GM21717 (cell line): Measurements from ENCODE around the gene ADH4.
"Not testable (repeated sequence)": the region's sequence is repeated elsewhere in the genome, so short reads cannot be mapped to it uniquely, and the experiment has no call there.

Source experiments
- ATAC-seq: cut with Tn5 transposase; IDR thresholded peaks from one replicate; pipeline ENCODE4 v1.9.1; 2021; ENCODE audit warnings: mild to moderate bottlenecking, moderate library complexity; ENCODE audit not compliant: unreplicated experiment

ADH4 gene

DNA sequence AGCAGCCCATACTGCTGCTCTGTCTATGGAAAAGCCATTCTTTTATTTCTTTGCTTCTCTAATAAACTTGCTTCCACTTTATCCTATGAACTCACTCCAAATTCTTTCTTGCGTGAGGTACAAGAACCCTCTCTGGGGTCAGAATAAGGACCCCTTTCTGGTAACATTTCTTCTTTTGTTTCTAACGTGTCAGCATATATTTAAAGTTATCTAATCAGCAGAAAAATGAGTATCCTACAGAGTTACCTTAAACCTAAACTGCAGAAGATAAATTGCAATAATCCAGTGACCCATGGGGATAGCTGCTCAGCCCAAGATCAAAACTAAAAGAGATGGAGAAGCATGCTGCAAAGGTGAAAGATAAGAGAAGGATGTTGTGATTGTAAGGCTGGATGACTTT is 59.5 kb downstream of the ADH4 start:
- ATAC-seq = no peak

- no peak for ATAC-seq
Measured at GRCh38 chr4:99082192-99082591, 61.9 kb downstream of the ADH4 start.

DNA sequence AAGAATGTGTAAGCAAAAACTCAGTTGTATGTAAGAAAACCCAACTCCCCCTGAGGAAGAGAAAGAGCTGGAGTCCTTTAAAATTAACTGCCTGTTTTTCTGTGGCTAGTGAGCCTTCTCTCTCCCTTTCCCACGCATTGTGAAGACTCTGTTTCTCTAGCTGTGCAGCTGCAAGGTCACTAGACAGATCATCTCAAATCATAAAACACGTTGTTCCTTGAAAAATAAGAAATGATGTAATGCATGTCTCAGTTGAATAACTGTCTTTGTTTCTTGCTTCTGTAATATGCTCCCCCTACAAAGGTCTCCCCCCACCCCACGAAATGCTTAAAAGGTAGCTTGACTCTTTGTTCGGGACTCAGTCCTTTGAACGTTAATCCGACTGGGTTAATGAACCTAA is 63.2 kb downstream of the ADH4 start:
- ATAC-seq = not testable (repeated sequence)

GRCh38 chr4:99079625-99080295 is 64.3 kb downstream of the ADH4 start:
- ATAC-seq = no peak

DNA sequence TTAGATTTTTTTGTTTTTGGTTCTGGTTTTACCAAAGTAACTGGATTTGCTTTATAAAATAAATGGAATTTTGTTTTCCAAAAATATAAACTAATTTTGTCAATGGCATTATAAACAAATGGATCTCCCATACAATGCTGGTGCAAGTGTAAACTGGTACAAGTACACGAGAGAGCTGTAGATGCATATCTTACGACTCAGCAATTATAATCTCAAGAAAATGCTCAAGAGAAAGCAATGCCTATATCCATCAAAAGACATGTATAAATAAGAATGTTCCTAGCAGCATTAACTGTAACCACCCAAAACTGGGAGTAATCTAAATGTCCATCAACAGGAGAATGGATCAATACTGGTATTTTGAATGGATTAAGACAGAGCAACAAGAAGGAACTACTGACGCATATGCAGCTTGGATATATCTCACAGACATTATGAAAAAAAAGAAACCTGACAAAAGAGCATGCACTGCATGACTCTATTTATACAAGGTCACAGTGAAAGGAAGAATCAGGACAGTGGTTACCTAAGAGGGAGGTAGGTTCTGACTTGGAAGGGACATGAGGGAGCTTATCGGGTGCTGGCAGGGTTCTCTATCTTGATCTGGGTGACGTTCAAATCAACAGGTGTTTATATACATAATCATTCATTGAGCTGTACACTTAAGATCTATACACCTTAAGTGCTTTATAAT is 65.0 kb downstream of the ADH4 start:
- no peak for ATAC-seq

GRCh38 chr4:99078336-99078735 is 65.8 kb downstream of the ADH4 start:
- no peak for ATAC-seq

DNA sequence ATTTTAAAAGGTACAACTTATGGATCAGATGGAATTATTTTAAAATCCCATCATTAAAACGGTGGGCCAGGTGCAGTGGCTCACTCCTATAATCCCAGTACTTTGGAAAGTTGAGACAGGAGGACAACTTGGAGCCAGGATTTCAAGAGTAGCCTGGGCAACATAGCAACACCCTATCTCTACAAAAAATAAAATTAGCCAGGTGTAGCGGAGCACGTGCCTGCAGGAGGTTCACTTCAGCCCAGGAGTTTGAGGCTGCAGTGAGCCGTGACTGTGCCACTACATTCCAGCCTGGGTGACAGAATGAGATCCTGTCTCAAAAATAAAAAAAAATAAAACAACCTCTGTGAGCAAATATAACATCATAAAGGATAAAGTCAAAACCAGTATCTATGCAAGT is 66.9 kb downstream of the ADH4 start:
- ATAC-seq = no peak

- no peak for ATAC-seq
Measured at GRCh38 chr4:99076292-99076976, 67.7 kb downstream of the ADH4 start.

DNA sequence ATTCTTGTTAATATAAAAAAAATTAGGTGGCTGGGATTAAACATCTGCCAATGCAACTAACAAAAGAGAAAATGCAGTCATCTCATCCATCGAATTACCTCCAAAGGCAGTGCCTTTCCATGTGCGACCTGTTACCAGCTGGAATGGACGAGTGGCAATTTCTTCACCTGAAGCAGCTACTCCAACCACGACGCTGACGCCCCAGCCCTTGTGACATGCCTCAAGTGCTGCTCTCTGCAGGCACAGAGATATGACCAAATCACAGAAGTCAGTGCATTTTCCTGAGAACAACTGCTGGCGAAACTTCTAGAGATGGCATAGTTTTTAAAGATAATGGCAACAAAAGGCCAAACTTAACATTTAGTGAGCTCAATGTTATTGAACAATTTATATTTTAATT is 69.3 kb downstream of the ADH4 start:
- ATAC-seq = no peak
